Amniotic stem cell (primary cell): ENCODE measurements around the gene SMIM31.

Experiments used
- DNase-seq: peaks from one replicate; lab custom pipeline; 2025; lab: John Stamatoyannopoulos, UW

Gene SMIM31

DNA sequence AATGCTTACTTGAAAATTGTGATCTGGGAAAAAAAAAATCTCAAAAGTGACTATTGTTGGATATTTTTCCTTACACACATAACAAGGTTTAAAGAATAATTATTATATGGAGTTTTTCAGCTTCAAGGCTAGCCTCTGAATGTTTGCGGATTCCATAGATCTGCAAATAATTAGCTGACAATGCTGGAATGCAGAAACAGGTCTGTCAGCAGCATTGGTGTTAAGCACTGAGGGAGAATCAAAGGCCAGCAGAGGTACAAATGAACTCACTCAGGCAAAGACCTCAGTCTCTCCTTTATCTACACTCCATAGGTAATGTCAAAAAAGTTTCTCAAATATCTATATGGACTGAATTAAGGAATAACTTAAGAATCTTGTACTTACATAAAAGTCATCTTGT lies 35.1 kb downstream of the SMIM31 start:
- DNase-seq: no peak

- DNase-seq: no peak
Observed at GRCh38 chr4:164790249-164790648, 36.3 kb downstream of the SMIM31 start.

- DNase-seq: no peak
Observed at GRCh38 chr4:164799410-164799809, 45.5 kb downstream of the SMIM31 start.

DNA sequence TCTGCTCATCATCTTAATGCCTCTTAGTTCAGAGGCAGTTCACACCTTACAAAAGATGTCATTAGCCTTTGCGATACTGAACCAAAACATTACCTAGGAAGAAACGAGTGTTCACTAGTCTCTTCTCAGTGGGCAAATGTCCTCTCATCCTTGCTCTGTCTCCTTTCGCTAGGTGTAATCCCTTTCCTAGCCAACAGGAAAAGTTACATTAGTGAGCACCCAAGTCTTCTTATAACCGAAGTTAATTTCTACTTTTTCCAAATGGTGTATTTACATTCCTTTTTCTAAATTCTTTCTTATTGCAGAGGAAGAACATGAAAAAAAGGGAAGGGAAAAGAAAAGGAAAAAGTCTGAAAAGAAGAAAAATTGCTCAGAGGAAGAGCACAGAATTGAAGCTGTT lies 46.9 kb downstream of the SMIM31 start:
- DNase-seq: no peak

GRCh38 chr4:164802301-164802901 lies 48.5 kb downstream of the SMIM31 start:
- no peak for DNase-seq

DNA sequence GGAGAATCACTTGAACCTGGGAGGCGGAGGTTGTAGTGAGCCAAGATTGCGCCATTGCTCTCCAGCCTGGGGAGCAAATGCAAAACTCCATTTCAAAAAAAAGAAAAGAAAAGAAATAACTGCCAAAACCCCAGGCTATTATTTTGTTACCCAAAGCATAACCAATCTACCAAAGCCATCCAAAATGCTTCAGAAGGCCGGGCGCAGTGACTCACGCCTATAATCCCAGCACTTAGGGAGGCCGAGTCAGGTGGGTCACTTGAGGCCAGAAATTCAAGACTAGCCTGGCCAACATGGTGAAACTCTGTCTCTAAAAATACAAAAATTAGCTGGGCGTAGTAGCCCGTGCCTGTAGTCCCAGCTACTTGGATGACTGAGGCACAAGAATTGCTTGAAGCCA lies 49.8 kb downstream of the SMIM31 start:
- DNase-seq: no peak

DNA sequence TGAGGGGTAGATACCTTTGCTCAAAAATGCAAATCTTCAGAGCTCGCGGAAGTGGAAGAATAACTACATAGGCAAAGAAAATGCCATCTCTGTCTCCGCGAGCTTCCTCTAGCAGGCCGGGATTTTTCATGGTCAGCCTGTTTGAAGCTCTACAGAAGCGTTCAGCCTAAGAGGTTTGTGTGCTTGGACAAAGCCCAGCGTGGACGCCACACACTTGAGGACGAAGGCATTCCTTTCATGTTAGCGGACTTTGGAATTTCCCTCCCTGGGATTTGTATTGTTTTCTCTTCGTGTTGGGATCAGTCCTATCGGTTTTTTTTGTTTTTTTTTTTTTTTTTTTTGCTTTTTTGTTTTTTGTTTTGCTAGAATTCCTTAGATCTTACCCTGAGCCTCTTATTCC lies 53.7 kb downstream of the SMIM31 start:
- no peak for DNase-seq

GRCh38 chr4:164813554-164813953 lies 59.6 kb downstream of the SMIM31 start:
- DNase-seq: no peak

- DNase-seq: no peak
Observed at GRCh38 chr4:164815711-164816110, 61.8 kb downstream of the SMIM31 start.

- no peak for DNase-seq
Observed at GRCh38 chr4:164819366-164819765, 65.4 kb downstream of the SMIM31 start.

- DNase-seq: no peak
Observed at GRCh38 chr4:164821711-164822110, 67.8 kb downstream of the SMIM31 start.

GRCh38 chr4:164824581-164824980 lies 70.7 kb downstream of the SMIM31 start:
- no peak for DNase-seq

DNA sequence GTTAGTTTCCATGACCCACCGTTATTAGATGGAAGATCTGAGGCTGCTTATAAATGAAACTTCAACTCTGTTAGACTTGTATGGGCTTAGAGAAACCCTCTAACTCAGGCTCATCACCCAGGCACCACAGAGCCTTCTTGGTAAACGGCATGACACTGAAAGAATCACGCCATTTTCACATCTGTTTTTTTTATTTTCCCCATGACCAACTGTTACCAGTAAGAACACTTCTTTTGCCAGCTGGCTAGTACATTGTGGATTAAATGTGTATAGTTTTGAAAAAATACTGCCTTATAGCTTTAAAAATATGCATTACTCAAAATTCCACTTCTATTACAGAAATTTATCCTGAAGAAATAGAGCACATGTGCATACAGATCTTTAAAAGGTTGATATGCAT lies 75.0 kb downstream of the SMIM31 start:
- DNase-seq: no peak

GRCh38 chr4:164846566-164846965 lies 92.6 kb downstream of the SMIM31 start:
- no peak for DNase-seq

DNA sequence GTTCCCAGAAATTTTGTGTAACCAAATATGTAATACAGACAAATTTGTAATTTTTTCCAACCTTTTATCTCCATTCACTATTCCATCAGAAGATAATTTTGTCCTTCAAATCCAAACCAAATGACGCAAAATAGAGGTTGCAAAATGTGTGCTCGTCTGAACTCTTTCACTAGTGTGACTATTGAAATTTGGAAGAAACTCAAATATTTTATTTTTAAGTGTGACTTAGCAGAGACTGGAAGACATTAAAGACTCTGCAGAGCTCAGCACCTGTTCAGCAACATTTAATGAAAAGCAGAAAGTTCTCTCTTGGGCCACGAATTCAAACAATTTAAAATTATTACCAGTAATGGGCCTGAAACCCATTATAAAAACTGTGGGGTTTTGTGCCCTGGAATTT lies 93.1 kb downstream of the SMIM31 start:
- DNase-seq: no peak

GRCh38 chr4:164847967-164848649 lies 94.2 kb downstream of the SMIM31 start:
- no peak for DNase-seq
